22Rv1 (cell line): Measurements from ENCODE around the gene DCP1B.

Experiments
- H3K27ac ChIP-seq: fragments of 450-650 bp; 2 replicates; pipeline ENCODE4 v1.5.1; 2017
- ZFX ChIP-seq: fragments of 450-650 bp; IDR thresholded peaks from 2 replicates; pipeline ENCODE4 v1.6.1; 2017; ENCODE audit warnings: antibody characterized with exemption, borderline replicate concordance
- TF ChIP-seq, protein P1 (sequence below): fragments of 450-650 bp; IDR thresholded peaks from 2 replicates; pipeline ENCODE4 v1.5.1; 2017; ENCODE audit warnings: mild to moderate bottlenecking

Gene DCP1B

GRCh38 chr12:1922985-1923384 lies 81.3 kb downstream of the DCP1B start:
- TF ChIP-seq ZFX = no peak
- TF ChIP-seq, protein P1, sequence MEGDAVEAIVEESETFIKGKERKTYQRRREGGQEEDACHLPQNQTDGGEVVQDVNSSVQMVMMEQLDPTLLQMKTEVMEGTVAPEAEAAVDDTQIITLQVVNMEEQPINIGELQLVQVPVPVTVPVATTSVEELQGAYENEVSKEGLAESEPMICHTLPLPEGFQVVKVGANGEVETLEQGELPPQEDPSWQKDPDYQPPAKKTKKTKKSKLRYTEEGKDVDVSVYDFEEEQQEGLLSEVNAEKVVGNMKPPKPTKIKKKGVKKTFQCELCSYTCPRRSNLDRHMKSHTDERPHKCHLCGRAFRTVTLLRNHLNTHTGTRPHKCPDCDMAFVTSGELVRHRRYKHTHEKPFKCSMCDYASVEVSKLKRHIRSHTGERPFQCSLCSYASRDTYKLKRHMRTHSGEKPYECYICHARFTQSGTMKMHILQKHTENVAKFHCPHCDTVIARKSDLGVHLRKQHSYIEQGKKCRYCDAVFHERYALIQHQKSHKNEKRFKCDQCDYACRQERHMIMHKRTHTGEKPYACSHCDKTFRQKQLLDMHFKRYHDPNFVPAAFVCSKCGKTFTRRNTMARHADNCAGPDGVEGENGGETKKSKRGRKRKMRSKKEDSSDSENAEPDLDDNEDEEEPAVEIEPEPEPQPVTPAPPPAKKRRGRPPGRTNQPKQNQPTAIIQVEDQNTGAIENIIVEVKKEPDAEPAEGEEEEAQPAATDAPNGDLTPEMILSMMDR = no peak
- H3K27ac ChIP-seq = no peak overlapping the region

- TF ChIP-seq, protein P1 = peak; percentile 75
- no peak for TF ChIP-seq ZFX
- no peak overlapping the region for H3K27ac ChIP-seq
These were observed 82.1 kb downstream of the DCP1B start for GRCh38 chr12:1922075-1922709.

DNA sequence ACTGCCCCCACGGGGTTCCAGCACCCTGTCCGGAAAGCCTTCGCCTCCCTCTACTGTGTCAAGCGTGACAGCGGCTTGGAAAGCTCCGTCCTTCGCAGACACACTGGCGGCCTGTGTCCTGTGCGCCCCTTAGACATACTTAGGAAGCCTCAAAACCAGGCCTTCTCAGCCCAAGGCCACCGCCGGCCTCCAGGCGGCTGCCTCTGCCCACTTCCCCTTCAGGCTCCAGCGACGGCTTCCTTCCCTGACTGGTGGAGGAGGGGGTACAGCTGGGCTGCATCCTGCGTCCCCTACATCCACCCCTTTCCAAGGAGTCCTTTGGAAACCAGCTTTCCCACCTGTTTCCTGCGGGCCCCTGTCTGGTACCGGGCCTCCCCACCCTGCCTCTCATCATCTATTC lies 83.3 kb downstream of the DCP1B start:
- H3K27ac ChIP-seq = no peak overlapping the region
- TF ChIP-seq ZFX = no peak
- TF ChIP-seq, protein P1 = no peak

- no peak overlapping the region for H3K27ac ChIP-seq
These were observed 83.8 kb downstream of the DCP1B start for GRCh38 chr12:1920436-1920835.

DNA sequence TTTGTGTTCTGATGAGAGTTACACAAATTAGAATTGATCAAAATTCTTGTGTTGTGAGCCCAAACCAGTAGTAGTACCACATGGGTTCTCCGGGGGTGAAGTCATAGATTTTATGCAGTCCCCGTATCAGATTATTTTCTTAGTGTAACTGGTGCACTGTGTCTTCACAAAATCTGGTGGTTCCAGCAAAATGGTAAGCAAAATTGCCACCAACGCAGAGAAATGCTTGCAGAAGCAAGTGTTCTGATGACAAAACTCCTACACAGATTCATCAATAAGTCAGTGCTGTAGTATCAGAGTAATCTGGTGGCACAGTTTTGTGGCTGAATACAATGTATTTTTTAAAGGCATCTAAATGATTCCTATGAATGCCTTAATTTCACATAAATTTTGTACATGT lies 84.5 kb downstream of the DCP1B start:
- H3K27ac ChIP-seq = no peak overlapping the region
- TF ChIP-seq, protein P1 = no peak
- TF ChIP-seq ZFX = no peak

More at GRCh38 chr12:1920436-1920835, 83.8 kb downstream of the DCP1B start:
- TF ChIP-seq ZFX = no peak
- TF ChIP-seq, protein P1 = no peak

GRCh38 chr12:1919284-1919683 lies 85.0 kb downstream of the DCP1B start:
- TF ChIP-seq ZFX = no peak
- no peak overlapping the region for H3K27ac ChIP-seq

GRCh38 chr12:1918884-1919236 lies 85.4 kb downstream of the DCP1B start:
- no peak overlapping the region for H3K27ac ChIP-seq
- TF ChIP-seq ZFX = no peak
- TF ChIP-seq, protein P1 = no peak

GRCh38 chr12:1918081-1918883 lies 86.0 kb downstream of the DCP1B start, which contains the start of gene CACNA2D4:
Gene CACNA2D4 (minus strand): TSS chr12:1918652. CDS start chr12:1918473, 179 bp downstream.
- TF ChIP-seq, protein P1 = no peak
- TF ChIP-seq ZFX = no peak

More at GRCh38 chr12:1918081-1918883, 86.0 kb downstream of the DCP1B start, which contains the start of gene CACNA2D4:
- H3K27ac ChIP-seq = no peak within 1 kb of the TSS
